ENCODE measurements around the gene CACNG8. TPM values are rescaled to one million over a fixed set of nuclear protein-coding genes. Genes with fewer than 3 reads are reported as not detected.

Gene CACNG8
- polyA plus RNA-seq, 3 donors, result 0.05 TPM; not detected in 2

- Mint-ChIP-seq H3K27me3 (ENCODE audit: low read depth in 3 of 3) (peaks cover 81 to 90% (median 83%) of the 10 kb centered on the region in 3 donors), H3K4me3 (peak overlapping the region in 1 of 2 donors; percentile 81), H3K27ac (peak overlapping the region in 1 of 7 donors; percentile 72), H3K9me3 (peaks cover 0 to 33% (median 14%) of the 10 kb centered on the region in 7 donors), H3K36me3 (peaks cover 5 to 6% of the 10 kb centered on the region in 2 donors), H3K4me1 (peaks cover 23% of the 10 kb centered on the region)
- no peak overlapping the region for H2AFZ ChIP-seq (ENCODE audit: insufficient read depth, low read depth, low read length, poor library complexity, severe bottlenecking)
- H3K79me2 ChIP-seq (ENCODE audit: insufficient read depth, low read length), result no peaks in the 10 kb centered on the region
- peaks cover 4 to 16% of the 10 kb centered on the region in 2 donors for H3K4me1 ChIP-seq (ENCODE audit: control insufficient read depth in 1 of 2, insufficient read depth in 2 of 2, low read length in 2 of 2)
- H3K9me3 ChIP-seq (replicated peaks in 1 of 2; ENCODE audit: control insufficient read depth in 1 of 2, insufficient read depth in 1 of 2, low read length in 2 of 2), result peaks cover 0 to 16% of the 10 kb centered on the region in 2 donors
- no peak for TF ChIP-seq CTCF (IDR thresholded peaks at IDR 0.05)
- no peak overlapping the region for H3K4me2 ChIP-seq (replicated peaks; ENCODE audit: extremely low read depth, low read length, poor library complexity, severe bottlenecking)
- H3K4me3 ChIP-seq (replicated peaks in 1 of 3; ENCODE audit: low read depth in 2 of 3, low read length in 3 of 3), result no peak overlapping the region
- no peaks in the 10 kb centered on the region for H3K36me3 ChIP-seq (replicated peaks in 1 of 2; ENCODE audit: control insufficient read depth in 1 of 2, insufficient read depth in 2 of 2, low read length in 2 of 2)
- H3K27ac ChIP-seq (ENCODE audit: low read depth in 1 of 2, low read length in 2 of 2), result no peak overlapping the region
- H4K20me1 ChIP-seq (ENCODE audit: insufficient read depth, low read length), result no peaks in the 10 kb centered on the region
- no peak overlapping the region for H3K9ac ChIP-seq (ENCODE audit: insufficient read depth, low read length, poor library complexity, severe bottlenecking)
- peaks cover 70 to 82% of the 10 kb centered on the region in 2 donors for H3K27me3 ChIP-seq (ENCODE audit: control insufficient read depth in 2 of 2, insufficient read depth in 2 of 2, low read length in 2 of 2)
- DNase-seq, result no peak
- WGBS (ENCODE audit: insufficient coverage), result 5% methylated on average over 25 of the region's 32 CpGs
- intact Hi-C loops (cut with micrococcal nuclease), result no loop called here
Measured at GRCh38 chr19:53961523-53962356, 997 bp upstream of the CACNG8 start.

GRCh38 chr19:53965091-53965490, 2.4 kb downstream of the CACNG8 start:
- H3K36me3 Mint-ChIP-seq, result peaks cover 0 to under 1% of the 10 kb centered on the region in 2 donors
- Histone ChIP-seq H2AFZ (ENCODE audit: insufficient read depth, low read depth, low read length, poor library complexity, severe bottlenecking) (peak overlapping the region; percentile 48), H3K9ac (ENCODE audit: insufficient read depth, low read length, poor library complexity, severe bottlenecking) (no peak overlapping the region), H3K9me3 (replicated peaks in 1 of 2; ENCODE audit: control insufficient read depth in 1 of 2, insufficient read depth in 1 of 2, low read length in 2 of 2) (no peaks in the 10 kb centered on the region), H3K4me3 (replicated peaks in 1 of 3; ENCODE audit: low read depth in 2 of 3, low read length in 3 of 3) (peak overlapping the region in 1 of 3 experiments; percentile 51), H3K27ac (ENCODE audit: low read depth in 1 of 2, low read length in 2 of 2) (no peak overlapping the region), H3K4me2 (replicated peaks; ENCODE audit: extremely low read depth, low read length, poor library complexity, severe bottlenecking) (peak overlapping the region; percentile 49), H4K20me1 (ENCODE audit: insufficient read depth, low read length) (no peaks in the 10 kb centered on the region), H3K79me2 (ENCODE audit: insufficient read depth, low read length) (no peaks in the 10 kb centered on the region), H3K4me1 (ENCODE audit: control insufficient read depth in 1 of 2, insufficient read depth in 2 of 2, low read length in 2 of 2) (peaks cover 4 to 16% of the 10 kb centered on the region in 2 donors), H3K36me3 (replicated peaks in 1 of 2; ENCODE audit: control insufficient read depth in 1 of 2, insufficient read depth in 2 of 2, low read length in 2 of 2) (no peaks in the 10 kb centered on the region), H3K27me3 (ENCODE audit: control insufficient read depth in 2 of 2, insufficient read depth in 2 of 2, low read length in 2 of 2) (peaks cover 39 to 54% of the 10 kb centered on the region in 2 donors)
- no peak for DNase-seq
- WGBS (ENCODE audit: insufficient coverage), result 79% methylated on average over 5 of the region's 11 CpGs
- H3K9me3 Mint-ChIP-seq, result peaks cover 0 to 23% (median 10%) of the 10 kb centered on the region in 7 donors
- TF ChIP-seq CTCF (IDR thresholded peaks at IDR 0.05), result no peak
- peak overlapping the region; percentile 63 to 81 for H3K4me3 Mint-ChIP-seq
- peak overlapping the region in 1 of 7 donors; percentile 7 for H3K27ac Mint-ChIP-seq
- peaks cover 63 to 73% (median 65%) of the 10 kb centered on the region in 3 donors for H3K27me3 Mint-ChIP-seq (ENCODE audit: low read depth in 3 of 3)
- peaks cover 19% of the 10 kb centered on the region for H3K4me1 Mint-ChIP-seq
- intact Hi-C loops (cut with micrococcal nuclease), result no loop called here

All from CD14-positive monocyte (primary cell).